HepG2 (cell line): ENCODE results near the gene ITPK1. TPM values are rescaled to one million over a fixed set of nuclear protein-coding genes. Genes with fewer than 3 reads are reported as not detected.

Experiments used
- ATAC-seq: fragments of 200-7000 bp; cut with Tn5 transposase; 3 replicates; pipeline ENCODE4 v1.9.1; 2020; ENCODE audit warnings: mild to moderate bottlenecking, moderate library complexity
- BruUV-seq: library from RNA; stranded (reverse); fragments of 400-500 nt; replicated peaks from 2 replicates; lab custom pipeline; 2021; lab: Mats Ljungman, UMichigan
- CTCF ChIA-PET: fragments of 300-600 bp; formaldehyde crosslinking; extraction: SDS; loops from one replicate; lab custom pipeline; 2021; ENCODE audit warnings: low total read pairs, inconsistent platforms, low intra/inter-chr PET ratio; lab: Yijun Ruan, JAX
- POLR2A ChIA-PET: fragments of 350-600 bp; sonication (Branson Sonifier 250); formaldehyde crosslinking; loops from one replicate; lab custom pipeline; 2020; ENCODE audit warnings: antibody characterized with exemption, inconsistent platforms; lab: Yijun Ruan, JAX
- DNase-seq: peaks from one replicate; pipeline ENCODE4 v3.0.0-alpha.2; 2015; ENCODE audit warnings: low spot score
- FAIRE-seq: peaks from 3 replicates; lab custom pipeline; 2011; peaks lifted over from hg19 to GRCh38; lab: Jason Lieb, UNC
- H2AFZ ChIP-seq: one replicate; pipeline ENCODE4 v1.6.1; 2011; ENCODE audit warnings: low read length, inconsistent platforms
- H3K27ac ChIP-seq: fragments of 300-600 bp; 3 replicates; pipeline ENCODE4 v1.8.0; 2011; ENCODE audit warnings: mixed run types, mild to moderate bottlenecking, mixed read lengths, low read length, inconsistent platforms; ENCODE audit not compliant: insufficient read depth; ENCODE audit errors: extremely low read length
- H3K27me3 ChIP-seq, 2 experiments: fragments of 200-600 bp in 1 of 2; 2 replicates in 1 of 2; 3 replicates in 1 of 2; pipeline versions ENCODE4 v1.6.0 to v1.8.0; 2011; ENCODE audit warnings: low read length in 2 of 2, mild to moderate bottlenecking in 2 of 2, moderate library complexity in 2 of 2, inconsistent platforms in 1 of 2; ENCODE audit not compliant: insufficient read depth in 2 of 2, control insufficient read depth in 1 of 2
- H3K36me3 ChIP-seq, 2 experiments: fragments of 200-600 bp in 1 of 2; replicated peaks in 1 of 2; 2 replicates in 1 of 2; 3 replicates in 1 of 2; pipeline versions ENCODE4 v1.5.1 to v1.8.0; 2011; ENCODE audit warnings: low read length in 2 of 2, inconsistent platforms in 1 of 2; ENCODE audit not compliant: insufficient read depth in 2 of 2, control insufficient read depth in 1 of 2
- H3K4me1 ChIP-seq: 2 replicates; pipeline ENCODE4 v1.5.1; 2012; ENCODE audit warnings: low read length, inconsistent platforms; ENCODE audit not compliant: insufficient read depth
- H3K4me2 ChIP-seq: 2 replicates; pipeline ENCODE4 v1.6.0; 2011; ENCODE audit warnings: low read depth, low read length, inconsistent platforms
- H3K4me3 ChIP-seq, 3 experiments: fragments of 200-600 bp in 1 of 3; sonication (generic), shearing (Covaris generic) in 1 of 3; replicated peaks in 1 of 3; 2 replicates each; pipeline ENCODE4 v1.5.1; 2011 to 2016; ENCODE audit warnings: low read length in 3 of 3, inconsistent platforms in 2 of 3, low read depth in 2 of 3, mild to moderate bottlenecking in 2 of 3, control low read depth in 1 of 3, mixed read lengths in 1 of 3; ENCODE audit not compliant: insufficient read depth in 1 of 3
- H3K79me2 ChIP-seq: one replicate; pipeline ENCODE4 v1.6.1; 2011; ENCODE audit warnings: low read length, inconsistent platforms; ENCODE audit not compliant: insufficient read depth
- H3K9ac ChIP-seq: 2 replicates; pipeline ENCODE4 v1.6.0; 2011; ENCODE audit warnings: mild to moderate bottlenecking, low read depth, low read length, inconsistent platforms; ENCODE audit not compliant: insufficient read depth
- H3K9me3 ChIP-seq: 2 replicates; pipeline ENCODE4 v1.5.1; 2012; ENCODE audit warnings: mild to moderate bottlenecking, low read length
- H4K20me1 ChIP-seq: 2 replicates; pipeline ENCODE4 v1.6.0; 2011; ENCODE audit warnings: inconsistent platforms, mild to moderate bottlenecking, low read length, moderate library complexity; ENCODE audit not compliant: insufficient read depth
- ATF2 ChIP-seq: sonication (generic); formaldehyde crosslinking; IDR thresholded peaks from 2 replicates; pipeline ENCODE4 v1.4.0; 2020; ENCODE audit warnings: missing genetic modification reagents
- DMTF1 ChIP-seq: sonication (generic); formaldehyde crosslinking; IDR thresholded peaks from 2 replicates; pipeline ENCODE4 v1.4.0; 2020; ENCODE audit warnings: mild to moderate bottlenecking, missing genetic modification reagents
- ELF3 ChIP-seq: IDR thresholded peaks from 2 replicates; pipeline ENCODE4 v1.6.1; 2016; ENCODE audit warnings: missing genetic modification reagents, missing compliant biosample characterization
- JDP2 ChIP-seq: sonication (generic); formaldehyde crosslinking; IDR thresholded peaks from 2 replicates; pipeline ENCODE4 v1.8.1; 2022; ENCODE audit warnings: missing genetic modification reagents, borderline replicate concordance
- JUND ChIP-seq: sonication (generic); formaldehyde crosslinking; IDR thresholded peaks from 2 replicates; pipeline ENCODE4 v1.8.0; 2022; ENCODE audit warnings: mild to moderate bottlenecking, missing genetic modification reagents
- KDM6A ChIP-seq: IDR thresholded peaks from 2 replicates; pipeline ENCODE4 v1.6.1; 2016; ENCODE audit warnings: low read depth
- MTF2 ChIP-seq: sonication (generic); formaldehyde crosslinking; IDR thresholded peaks from 2 replicates; pipeline ENCODE4 v1.5.0; 2020; ENCODE audit warnings: missing genetic modification reagents, borderline replicate concordance
- NR0B2 ChIP-seq: sonication (generic); formaldehyde crosslinking; IDR thresholded peaks from 2 replicates; pipeline ENCODE4 v1.4.0; 2020; ENCODE audit warnings: mild to moderate bottlenecking, missing genetic modification reagents
- PAF1 ChIP-seq: IDR thresholded peaks from 2 replicates; pipeline ENCODE4 v1.6.1; 2016; ENCODE audit warnings: missing genetic modification reagents, missing compliant biosample characterization
- PATZ1 ChIP-seq: sonication (generic); formaldehyde crosslinking; IDR thresholded peaks from 2 replicates; pipeline ENCODE4 v1.4.0; 2020; ENCODE audit warnings: missing genetic modification reagents
- RAD21 ChIP-seq: fragments of 450-650 bp; formaldehyde crosslinking; IDR thresholded peaks from 2 replicates; pipeline ENCODE4 v1.5.0; 2020; ENCODE audit warnings: mild to moderate bottlenecking
- RBM39 ChIP-seq: fragments of 200-400 bp; formaldehyde crosslinking; IDR thresholded peaks from one replicate; pipeline ENCODE4 v1.6.1; 2018; ENCODE audit warnings: antibody characterized with exemption, mild to moderate bottlenecking, low read depth, low read length; ENCODE audit not compliant: poor library complexity, severe bottlenecking
- STAG1 ChIP-seq: sonication (generic); formaldehyde crosslinking; IDR thresholded peaks from 2 replicates; pipeline ENCODE4 v1.4.0; 2020; ENCODE audit warnings: missing genetic modification reagents
- ZBTB7B ChIP-seq: sonication (generic); formaldehyde crosslinking; IDR thresholded peaks from 2 replicates; pipeline ENCODE4 v1.4.0; 2020; ENCODE audit warnings: missing genetic modification reagents
- ZMAT5 ChIP-seq: sonication (generic); formaldehyde crosslinking; IDR thresholded peaks from 2 replicates; pipeline ENCODE4 v1.5.0; 2020; ENCODE audit warnings: mild to moderate bottlenecking, low read depth, missing genetic modification reagents, borderline replicate concordance
- ZNF235 ChIP-seq: sonication (generic); formaldehyde crosslinking; IDR thresholded peaks from 2 replicates; pipeline ENCODE4 v1.8.1; 2023; ENCODE audit warnings: mild to moderate bottlenecking, missing genetic modification reagents, borderline replicate concordance
- ZNF552 ChIP-seq: sonication (generic); formaldehyde crosslinking; IDR thresholded peaks from 2 replicates; pipeline ENCODE4 v1.9.0; 2022; ENCODE audit warnings: missing genetic modification reagents, mild to moderate bottlenecking, borderline replicate concordance
- ZNF792 ChIP-seq: IDR thresholded peaks from 2 replicates; pipeline ENCODE4 v1.6.1; 2016
- WGBS: methylation state at CpG from one replicate; pipeline ENCODE4 v1.1.6; 2017; ENCODE audit warnings: low lambda C conversion rate; 5-methylcytosine and 5-hydroxymethylcytosine counted together
- in situ Hi-C: cut with HindIII; loops from 2 replicates; pipeline ENCODE4 v1.10.0; 2017; ENCODE audit warnings: low pct_unique_long_range_greater_than_20kb; ENCODE audit not compliant: extremely low pct_ligation_motif_present
- intact Hi-C: fragments of 100-400 bp; cut with micrococcal nuclease; formaldehyde crosslinking; loops from one replicate; pipeline ENCODE4 v1.10.0; 2022; ENCODE audit not compliant: unreplicated experiment
- polyA plus RNA-seq, 8 experiments: library from polyadenylated mRNA; depleted of rRNA in 3 of 8; stranded (reverse) in 7 of 8; unstranded in 1 of 8; fragments of >200 nt; fragmentation: Illumina TruSeq in 4 of 8; extraction: Trizol in 4 of 8; gene quantifications; 2 replicates each; pipeline versions ENCODE4 v1.2.1 to v1.2.3, GENCODE V29; 2011 to 2016; ENCODE audit warnings: low read depth in 4 of 8, missing spikeins in 1 of 8, mixed read lengths in 1 of 8; ENCODE audit not compliant: insufficient read depth in 1 of 8
- total RNA-seq, 5 experiments: library from RNA; depleted of rRNA; stranded (reverse); fragments of >200 nt; fragmentation: Illumina TruSeq; extraction: Trizol; gene quantifications; 2 replicates each; pipeline ENCODE4 v1.2.3, GENCODE V29; 2016; ENCODE audit warnings: low read depth in 1 of 5

Gene ITPK1
- total and polyA plus RNA-seq, 2 of the 13 experiments (the other 11 are each of a cell fraction or from before 2014, with no cell fraction given): 20.5 to 47.5 TPM

- Histone ChIP-seq H3K4me1 (peaks cover 82% of the 10 kb centered on the region), H3K27ac (no peak overlapping the region), H3K36me3 (no peaks in the 10 kb centered on the region), H3K27me3 (no peaks in the 10 kb centered on the region), H3K4me2 (no peak overlapping the region), H3K79me2 (no peaks in the 10 kb centered on the region), H3K9me3 (no peaks in the 10 kb centered on the region), H2AFZ (no peak overlapping the region), H3K9ac (no peak overlapping the region), H3K4me3 (no peak overlapping the region), H4K20me1 (peaks cover 10% of the 10 kb centered on the region; the same call in 1 of the 2 replicates)
- DNase-seq (no peak), FAIRE-seq (no peak), ATAC-seq (peak; percentile 27)
- no TSS peak for BruUV-seq
- WGBS: 91% methylated on average over 4 of the region's 7 CpGs
- ChIA-PET POLR2A (no interaction called here), CTCF (no interaction called here)
- in situ Hi-C loops: no loop called here
- intact Hi-C loops: loop anchor here (10.0 kb wide), 1 partner anchor 81 kb away; the partner anchor contains the start of gene ITPK1
- TF ChIP-seq MTF2 (no peak), ZNF552 (CRISPR knock-in tag) (no peak), RBM39 (no peak), JDP2 (CRISPR knock-in tag) (no peak), KDM6A (CRISPR knock-in tag) (no peak), NR0B2 (no peak), JUND (CRISPR knock-in tag) (no peak), RAD21 (CRISPR knock-in tag) (peak; percentile 29; the same call in 1 of the 2 replicates), ATF2 (no peak), PAF1 (CRISPR knock-in tag) (no peak), ZBTB7B (CRISPR knock-in tag) (0 out of 2 replicates have a peak, but pooled peaks have one; percentile 25), ZMAT5 (CRISPR knock-in tag) (no peak), ZNF792 (CRISPR knock-in tag) (no peak), PATZ1 (peak; percentile 85), ELF3 (CRISPR knock-in tag) (no peak), ZNF235 (CRISPR knock-in tag) (no peak), STAG1 (CRISPR knock-in tag) (peak; percentile 62), DMTF1 (no peak)
Observed at GRCh38 chr14:93033983-93034670, 81.6 kb downstream of the ITPK1 start.
